ENCODE data around the gene LRP4. TPM values are rescaled to one million over a fixed set of nuclear protein-coding genes. Genes with fewer than 3 reads are reported as not detected.

Gene LRP4
- total RNA-seq, 1 experiment from 2014 or later: 0.54 TPM

Other genes with a start within 250 kb of the LRP4 start
- gene ARHGAP1, start 217.9 kb downstream of the LRP4 start, total RNA-seq (2014; rRNA removed; shearing (Covaris generic)): 7.9 and 8.6 TPM in 2 replicates
- 5.9 TPM in 2 replicates for gene ZNF408, start 217.5 kb downstream of the LRP4 start, total RNA-seq (2014; rRNA removed; shearing (Covaris generic))
- gene F2, start 199.3 kb downstream of the LRP4 start, total RNA-seq (2014; rRNA removed; shearing (Covaris generic)): not detected in 2 replicates
- gene CKAP5, start 72.3 kb downstream of the LRP4 start, total RNA-seq (2014; rRNA removed; shearing (Covaris generic)): 92.0 and 93.7 TPM in 2 replicates
- 14.5 and 16.4 TPM in 2 replicates for gene CSTPP1, start 18.2 kb upstream of the LRP4 start, total RNA-seq (2014; rRNA removed; shearing (Covaris generic))

All from NCI-H460 (cell line).